ENCODE measurements around the gene NT5DC1.

The NT5DC1 gene

GRCh38 chr6:116244284-116244683 lies 143.6 kb downstream of the NT5DC1 start:
- peaks cover 5% of the 10 kb centered on the region; the same call in 1 of the 2 replicates for H3K36me3 ChIP-seq (ENCODE audit: control insufficient read depth, insufficient read depth, low read length)
- H3K4me1 ChIP-seq (ENCODE audit: control insufficient read depth, insufficient read depth, low read length) = no peaks in the 10 kb centered on the region
- H3K9ac ChIP-seq (ENCODE audit: low read length) = no peak overlapping the region
- no peak overlapping the region for H3K4me3 ChIP-seq (ENCODE audit: low read depth, low read length)
- H3K27me3 ChIP-seq (ENCODE audit: control insufficient read depth, insufficient read depth, low read length) = no peaks in the 10 kb centered on the region
- H3K27ac ChIP-seq (ENCODE audit: low read depth, low read length) = no peak overlapping the region
- no peaks in the 10 kb centered on the region for H3K9me3 ChIP-seq (ENCODE audit: control insufficient read depth, insufficient read depth, low read depth, low read length)

- Histone ChIP-seq H3K27ac (ENCODE audit: low read depth, low read length) (no peak overlapping the region), H3K27me3 (ENCODE audit: control insufficient read depth, insufficient read depth, low read length) (no peaks in the 10 kb centered on the region), H3K36me3 (ENCODE audit: control insufficient read depth, insufficient read depth, low read length) (peaks cover 3% of the 10 kb centered on the region; the same call in 1 of the 2 replicates), H3K9ac (ENCODE audit: low read length) (no peak overlapping the region), H3K4me1 (ENCODE audit: control insufficient read depth, insufficient read depth, low read length) (peaks cover 10% of the 10 kb centered on the region), H3K9me3 (ENCODE audit: control insufficient read depth, insufficient read depth, low read depth, low read length) (no peaks in the 10 kb centered on the region), H3K4me3 (ENCODE audit: low read depth, low read length) (no peak overlapping the region)
Observed at GRCh38 chr6:116246089-116246488, 145.4 kb downstream of the NT5DC1 start.

- Histone ChIP-seq H3K36me3 (ENCODE audit: control insufficient read depth, insufficient read depth, low read length) (peaks cover 8% of the 10 kb centered on the region), H3K4me3 (ENCODE audit: low read depth, low read length) (no peak overlapping the region), H3K27me3 (ENCODE audit: control insufficient read depth, insufficient read depth, low read length) (no peaks in the 10 kb centered on the region), H3K9ac (ENCODE audit: low read length) (no peak overlapping the region), H3K9me3 (ENCODE audit: control insufficient read depth, insufficient read depth, low read depth, low read length) (no peaks in the 10 kb centered on the region), H3K4me1 (ENCODE audit: control insufficient read depth, insufficient read depth, low read length) (peaks cover 22% of the 10 kb centered on the region), H3K27ac (ENCODE audit: low read depth, low read length) (no peak overlapping the region)
Observed at GRCh38 chr6:116247285-116247684, 146.6 kb downstream of the NT5DC1 start.

- H3K4me3 ChIP-seq (ENCODE audit: low read depth, low read length) = no peak overlapping the region
- no peaks in the 10 kb centered on the region for H3K9me3 ChIP-seq (ENCODE audit: control insufficient read depth, insufficient read depth, low read depth, low read length)
- no peak overlapping the region for H3K9ac ChIP-seq (ENCODE audit: low read length)
- H3K36me3 ChIP-seq (ENCODE audit: control insufficient read depth, insufficient read depth, low read length) = peaks cover 8% of the 10 kb centered on the region
- H3K27ac ChIP-seq (ENCODE audit: low read depth, low read length) = no peak overlapping the region
- peaks cover 32% of the 10 kb centered on the region for H3K4me1 ChIP-seq (ENCODE audit: control insufficient read depth, insufficient read depth, low read length)
- H3K27me3 ChIP-seq (ENCODE audit: control insufficient read depth, insufficient read depth, low read length) = no peaks in the 10 kb centered on the region
Observed at GRCh38 chr6:116248577-116248976, 147.9 kb downstream of the NT5DC1 start.

- Histone ChIP-seq H3K4me3 (ENCODE audit: low read depth, low read length) (peak overlapping the region; percentile 95), H3K9ac (ENCODE audit: low read length) (peak overlapping the region; percentile 48), H3K27ac (ENCODE audit: low read depth, low read length) (0 out of 2 replicates have a peak overlapping the region, but pooled peaks have one; percentile 12), H3K36me3 (ENCODE audit: control insufficient read depth, insufficient read depth, low read length) (peaks cover 5% of the 10 kb centered on the region), H3K27me3 (ENCODE audit: control insufficient read depth, insufficient read depth, low read length) (no peaks in the 10 kb centered on the region), H3K4me1 (ENCODE audit: control insufficient read depth, insufficient read depth, low read length) (peaks cover 37% of the 10 kb centered on the region), H3K9me3 (ENCODE audit: control insufficient read depth, insufficient read depth, low read depth, low read length) (no peaks in the 10 kb centered on the region)
Observed at GRCh38 chr6:116251568-116252384, 151.1 kb downstream of the NT5DC1 start.

- peak overlapping the region; percentile 95 for H3K4me3 ChIP-seq (ENCODE audit: low read depth, low read length)
- peaks cover 5% of the 10 kb centered on the region for H3K36me3 ChIP-seq (ENCODE audit: control insufficient read depth, insufficient read depth, low read length)
- H3K27me3 ChIP-seq (ENCODE audit: control insufficient read depth, insufficient read depth, low read length) = no peaks in the 10 kb centered on the region
- H3K27ac ChIP-seq (ENCODE audit: low read depth, low read length) = no peak overlapping the region
- H3K9ac ChIP-seq (ENCODE audit: low read length) = peak overlapping the region; percentile 97
- H3K9me3 ChIP-seq (ENCODE audit: control insufficient read depth, insufficient read depth, low read depth, low read length) = no peaks in the 10 kb centered on the region
- H3K4me1 ChIP-seq (ENCODE audit: control insufficient read depth, insufficient read depth, low read length) = peaks cover 37% of the 10 kb centered on the region
Observed at GRCh38 chr6:116253188-116253504, 152.5 kb downstream of the NT5DC1 start.

GRCh38 chr6:116253505-116254296 lies 153.0 kb downstream of the NT5DC1 start, which contains the start of gene TSPYL4:
Gene TSPYL4, minus strand, starts transcription at chr6:116254075. Its CDS starts 67 bp downstream, at chr6:116254008.
- Histone ChIP-seq H3K36me3 (ENCODE audit: control insufficient read depth, insufficient read depth, low read length) (peaks cover 5% of the 10 kb centered on the region), H3K9me3 (ENCODE audit: control insufficient read depth, insufficient read depth, low read depth, low read length) (no peaks in the 10 kb centered on the region), H3K27me3 (ENCODE audit: control insufficient read depth, insufficient read depth, low read length) (no peaks in the 10 kb centered on the region), H3K4me1 (ENCODE audit: control insufficient read depth, insufficient read depth, low read length) (peaks cover 37% of the 10 kb centered on the region), H3K4me3 (ENCODE audit: low read depth, low read length) (peak within 1 kb of the TSS; percentile 95), H3K9ac (ENCODE audit: low read length) (peak within 1 kb of the TSS; percentile 97), H3K27ac (ENCODE audit: low read depth, low read length) (peak within 1 kb of the TSS; percentile 98)

- no peaks in the 10 kb centered on the region for H3K9me3 ChIP-seq (ENCODE audit: control insufficient read depth, insufficient read depth, low read depth, low read length)
- H3K27ac ChIP-seq (ENCODE audit: low read depth, low read length) = peak overlapping the region; percentile 98
- H3K27me3 ChIP-seq (ENCODE audit: control insufficient read depth, insufficient read depth, low read length) = no peaks in the 10 kb centered on the region
- peak overlapping the region; percentile 97 for H3K9ac ChIP-seq (ENCODE audit: low read length)
- peaks cover 37% of the 10 kb centered on the region for H3K4me1 ChIP-seq (ENCODE audit: control insufficient read depth, insufficient read depth, low read length)
- peaks cover 5% of the 10 kb centered on the region for H3K36me3 ChIP-seq (ENCODE audit: control insufficient read depth, insufficient read depth, low read length)
- H3K4me3 ChIP-seq (ENCODE audit: low read depth, low read length) = peak overlapping the region; percentile 95
Observed at GRCh38 chr6:116254297-116255056, 153.8 kb downstream of the NT5DC1 start.

GRCh38 chr6:116255246-116255800 lies 154.7 kb downstream of the NT5DC1 start:
- Histone ChIP-seq H3K4me1 (ENCODE audit: control insufficient read depth, insufficient read depth, low read length) (peaks cover 34% of the 10 kb centered on the region), H3K9me3 (ENCODE audit: control insufficient read depth, insufficient read depth, low read depth, low read length) (no peaks in the 10 kb centered on the region), H3K4me3 (ENCODE audit: low read depth, low read length) (peak overlapping the region; percentile 12; the same call in 1 of the 2 replicates), H3K36me3 (ENCODE audit: control insufficient read depth, insufficient read depth, low read length) (peaks cover 5% of the 10 kb centered on the region), H3K27me3 (ENCODE audit: control insufficient read depth, insufficient read depth, low read length) (no peaks in the 10 kb centered on the region), H3K9ac (ENCODE audit: low read length) (no peak overlapping the region), H3K27ac (ENCODE audit: low read depth, low read length) (no peak overlapping the region)

- Histone ChIP-seq H3K27ac (ENCODE audit: low read depth, low read length) (no peak overlapping the region), H3K9me3 (ENCODE audit: control insufficient read depth, insufficient read depth, low read depth, low read length) (no peaks in the 10 kb centered on the region), H3K4me1 (ENCODE audit: control insufficient read depth, insufficient read depth, low read length) (peaks cover 21% of the 10 kb centered on the region), H3K27me3 (ENCODE audit: control insufficient read depth, insufficient read depth, low read length) (no peaks in the 10 kb centered on the region), H3K9ac (ENCODE audit: low read length) (no peak overlapping the region), H3K36me3 (ENCODE audit: control insufficient read depth, insufficient read depth, low read length) (peaks cover 5% of the 10 kb centered on the region), H3K4me3 (ENCODE audit: low read depth, low read length) (no peak overlapping the region)
Observed at GRCh38 chr6:116256694-116257093, 156.0 kb downstream of the NT5DC1 start.

Data from HUES6 (cell line).